H1 (cell line): ENCODE measurements around the gene DNAL4. TPM values are rescaled to one million over a fixed set of nuclear protein-coding genes. Genes with fewer than 3 reads are reported as not detected.

ENCODE experiments used
- BACH1 ChIP-seq: IDR thresholded peaks from 2 replicates; pipeline ENCODE4 v1.6.1; 2012; ENCODE audit warnings: low read length, improper control_type of control experiment
- CHD2 ChIP-seq: IDR thresholded peaks from 2 replicates; pipeline ENCODE4 v1.6.1; 2012; ENCODE audit warnings: low read length, improper control_type of control experiment
- HDAC2 ChIP-seq, 2 experiments: fragments of 300-600 bp in 1 of 2; sonication (generic) in 1 of 2; IDR thresholded peaks; 2 replicates each; pipeline ENCODE4 v1.6.1; 2011 to 2012; ENCODE audit warnings: low read depth in 2 of 2, low read length in 2 of 2, mild to moderate bottlenecking in 2 of 2, moderate library complexity in 2 of 2, borderline replicate concordance in 1 of 2, inconsistent platforms in 1 of 2
- KDM4A ChIP-seq: IDR thresholded peaks from one replicate; pipeline ENCODE4 v1.7.1; 2012; ENCODE audit warnings: low read depth, mild to moderate bottlenecking, moderate library complexity, low read length, inconsistent platforms; ENCODE audit not compliant: severe bottlenecking
- PHF8 ChIP-seq: fragments of 200-600 bp; sonication (generic); conservative IDR thresholded peaks from 2 replicates; pipeline ENCODE4 v1.7.1; 2012; ENCODE audit warnings: low read depth, mild to moderate bottlenecking, inconsistent platforms, low read length, moderate library complexity
- RAD21 ChIP-seq, 2 experiments: IDR thresholded peaks in 1 of 2; conservative IDR thresholded peaks in 1 of 2; 2 replicates each; pipeline ENCODE4 v1.6.1; 2011; ENCODE audit warnings: low read depth in 2 of 2, low read length in 2 of 2, improper control_type of control experiment in 1 of 2, inconsistent platforms in 1 of 2, mild to moderate bottlenecking in 1 of 2, moderate library complexity in 1 of 2
- RNF2 ChIP-seq: fragments of 200-900, 300-1000 bp; sonication (generic); IDR thresholded peaks from 2 replicates; pipeline ENCODE4 v1.7.1; 2016; ENCODE audit warnings: borderline replicate concordance, low read depth, mild to moderate bottlenecking, antibody characterized with exemption, low read length; ENCODE audit not compliant: poor library complexity, severe bottlenecking; ENCODE audit errors: missing control alignments
- RXRA ChIP-seq: IDR thresholded peaks from 2 replicates; pipeline ENCODE4 v1.6.1; 2011; ENCODE audit warnings: low read depth, mild to moderate bottlenecking, low read length, moderate library complexity; ENCODE audit not compliant: insufficient read depth
- TAF7 ChIP-seq: optimal IDR thresholded peaks from 2 replicates; pipeline ENCODE3; 2011; ENCODE audit warnings: low read depth, mild to moderate bottlenecking, inconsistent platforms, low read length, moderate library complexity, borderline replicate concordance
- YY1 ChIP-seq: IDR thresholded peaks from 2 replicates; pipeline ENCODE4 v1.6.1; 2011; ENCODE audit warnings: low read depth, mild to moderate bottlenecking, low read length
- polyA plus RNA-seq, 7 experiments: library from polyadenylated mRNA; depleted of rRNA in 3 of 7; stranded (reverse) in 5 of 7; unstranded in 2 of 7; fragments of >200 nt in 5 of 7; fragments of 200-250 nt in 2 of 7; gene quantifications; 1 replicate in 5 of 7; 2 replicates in 1 of 7; 4 replicates in 1 of 7; pipeline versions ENCODE4 v1.2.1 to v1.2.3, GENCODE V29; 2011 to 2013; ENCODE audit warnings: missing spikeins in 2 of 7, mixed read lengths in 2 of 7
- total RNA-seq: library from RNA; stranded (reverse); fragmentation: NEBNext Ultra II Directional; extraction: Animal tissue kit (Norgen Biotek cat#: 25700); gene quantifications from 2 replicates; pipeline ENCODE4 v1.2.1, GENCODE V29; 2021
- TF ChIP-seq, protein P1 (sequence below): IDR thresholded peaks from 2 replicates; pipeline ENCODE4 v1.6.1; 2012; ENCODE audit warnings: inconsistent platforms
- TF ChIP-seq, protein P2 (sequence below): IDR thresholded peaks from 2 replicates; pipeline ENCODE4 v1.6.1; 2012; ENCODE audit warnings: inconsistent platforms

The DNAL4 gene
- total and polyA plus RNA-seq, 2 of the 8 experiments (the other 6 are each of a cell fraction or from before 2014, with no cell fraction given): 8.8 to 14.0 TPM

DNA sequence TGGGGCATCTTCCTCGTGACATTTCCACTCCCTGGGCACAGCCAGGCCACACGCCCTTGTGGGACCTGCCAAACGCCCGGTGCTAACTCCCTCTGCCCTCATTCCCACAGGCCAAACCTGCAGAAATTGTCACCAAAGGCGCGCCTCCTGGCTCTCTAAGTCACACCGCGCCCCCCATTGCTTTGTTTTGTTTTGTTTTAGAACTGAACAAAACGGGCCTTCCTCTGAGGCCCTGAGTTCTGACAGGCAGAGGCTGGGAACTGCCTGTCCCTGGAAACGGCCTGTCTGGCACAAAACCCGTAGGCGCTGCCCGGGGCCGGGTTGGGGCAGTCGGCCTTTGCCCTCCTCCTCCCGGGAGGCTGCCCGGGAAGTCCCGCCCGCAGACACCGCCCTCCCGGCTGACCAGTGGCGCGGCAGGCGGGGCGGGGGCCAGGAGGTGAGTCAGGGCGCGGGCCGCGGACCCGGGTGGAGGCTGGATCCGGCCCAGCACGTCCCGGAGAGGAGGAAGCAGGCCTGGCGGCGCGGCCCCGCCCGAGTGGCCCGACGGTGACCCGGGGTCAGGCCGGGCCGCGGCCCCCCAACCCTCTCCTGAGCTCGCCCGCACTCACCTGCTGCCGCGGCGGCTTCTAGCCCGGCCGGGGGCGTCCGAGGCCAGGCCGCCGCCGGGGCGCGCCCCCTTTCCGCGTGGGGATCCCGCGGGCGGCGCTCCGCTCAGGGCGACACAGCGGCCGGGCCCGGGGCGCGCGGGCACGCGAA is 38.6 kb downstream of the DNAL4 start (continued):
- TF ChIP-seq HDAC2 (IDR thresholded peaks at IDR 0.05; ENCODE audit: borderline replicate concordance in 1 of 2, low read depth in 2 of 2, low read length in 2 of 2): 0 out of 4 replicates have a peak, but pooled peaks of 1 of the 2 experiments have one; percentile 35
- TF ChIP-seq BACH1: no peak
- no peak for TF ChIP-seq YY1
- no peak for TF ChIP-seq RNF2
- TF ChIP-seq TAF7: no peak
- TF ChIP-seq, protein P1, sequence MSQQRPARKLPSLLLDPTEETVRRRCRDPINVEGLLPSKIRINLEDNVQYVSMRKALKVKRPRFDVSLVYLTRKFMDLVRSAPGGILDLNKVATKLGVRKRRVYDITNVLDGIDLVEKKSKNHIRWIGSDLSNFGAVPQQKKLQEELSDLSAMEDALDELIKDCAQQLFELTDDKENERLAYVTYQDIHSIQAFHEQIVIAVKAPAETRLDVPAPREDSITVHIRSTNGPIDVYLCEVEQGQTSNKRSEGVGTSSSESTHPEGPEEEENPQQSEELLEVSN: no peak
- TF ChIP-seq RXRA: no peak
- TF ChIP-seq KDM4A: peak; percentile 17
- no peak for TF ChIP-seq PHF8
- TF ChIP-seq CHD2: no peak
- TF ChIP-seq, protein P2, sequence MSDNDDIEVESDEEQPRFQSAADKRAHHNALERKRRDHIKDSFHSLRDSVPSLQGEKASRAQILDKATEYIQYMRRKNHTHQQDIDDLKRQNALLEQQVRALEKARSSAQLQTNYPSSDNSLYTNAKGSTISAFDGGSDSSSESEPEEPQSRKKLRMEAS: no peak
- no peak for TF ChIP-seq RAD21 (IDR thresholded peaks at IDR 0.05 in 1 of 2, conservative IDR thresholded peaks at IDR 0.05 in 1 of 2; ENCODE audit: low read depth in 2 of 2, low read length in 2 of 2)
